Osteoblast (primary cell): ENCODE data around the gene ELP4. TPM values are rescaled to one million over a fixed set of nuclear protein-coding genes. Genes with fewer than 3 reads are reported as not detected.

Source experiments
- DNase-seq: peaks from one replicate; pipeline ENCODE4 v3.0.0; 2011; ENCODE audit warnings: low spot score, mixed read lengths; ENCODE audit not compliant: insufficient read length; ENCODE audit errors: missing footprints
- H2AFZ ChIP-seq: 2 replicates; pipeline ENCODE4 v1.6.0; 2011; ENCODE audit warnings: mild to moderate bottlenecking, low read length
- H3K27ac ChIP-seq: 2 replicates; pipeline ENCODE4 v1.5.1; 2011; ENCODE audit warnings: mild to moderate bottlenecking, low read depth, low read length, moderate library complexity
- H3K27me3 ChIP-seq: 2 replicates; pipeline ENCODE4 v1.6.0; 2012; ENCODE audit warnings: mild to moderate bottlenecking, control low read depth, inconsistent platforms, low read length, moderate library complexity; ENCODE audit not compliant: insufficient read depth
- H3K36me3 ChIP-seq: 2 replicates; pipeline ENCODE4 v1.5.1; 2011; ENCODE audit warnings: mild to moderate bottlenecking, low read length, control low read depth, moderate library complexity; ENCODE audit not compliant: insufficient read depth
- H3K4me1 ChIP-seq: 2 replicates; pipeline ENCODE4 v1.5.1; 2011; ENCODE audit warnings: mild to moderate bottlenecking, low read length, control low read depth, moderate library complexity; ENCODE audit not compliant: insufficient read depth
- H3K4me2 ChIP-seq: 2 replicates; pipeline ENCODE4 v1.6.0; 2011; ENCODE audit warnings: mild to moderate bottlenecking, low read length; ENCODE audit not compliant: insufficient read depth
- H3K4me3 ChIP-seq: fragments of 200-600 bp; sonication (generic); 3 replicates; pipeline ENCODE4 v1.5.1; 2012; ENCODE audit warnings: mild to moderate bottlenecking, low read length, inconsistent platforms; ENCODE audit not compliant: insufficient read depth
- H3K79me2 ChIP-seq: 2 replicates; pipeline ENCODE4 v1.6.0; 2012; ENCODE audit warnings: mild to moderate bottlenecking, low read length, control low read depth, inconsistent platforms; ENCODE audit not compliant: insufficient read depth
- H3K9me3 ChIP-seq: 2 replicates; pipeline ENCODE4 v1.5.1; 2011; ENCODE audit warnings: low read depth, low read length, control low read depth
- H4K20me1 ChIP-seq: 2 replicates; pipeline ENCODE4 v1.6.0; 2012; ENCODE audit warnings: mild to moderate bottlenecking, low read length, control low read depth; ENCODE audit not compliant: insufficient read depth
- total RNA-seq: library from RNA; depleted of rRNA; stranded (reverse); fragments of >200 nt; gene quantifications from 2 replicates; pipeline ENCODE4 v1.2.3, GENCODE V29; 2012
- TF ChIP-seq, protein P1 (sequence below): IDR thresholded peaks from 2 replicates; pipeline ENCODE4 v1.5.1; 2011; ENCODE audit warnings: mild to moderate bottlenecking, low read depth, low read length, moderate library complexity; ENCODE audit errors: extremely low read depth

ELP4 gene
- total RNA-seq, 1 donor = 16.3 TPM

DNA sequence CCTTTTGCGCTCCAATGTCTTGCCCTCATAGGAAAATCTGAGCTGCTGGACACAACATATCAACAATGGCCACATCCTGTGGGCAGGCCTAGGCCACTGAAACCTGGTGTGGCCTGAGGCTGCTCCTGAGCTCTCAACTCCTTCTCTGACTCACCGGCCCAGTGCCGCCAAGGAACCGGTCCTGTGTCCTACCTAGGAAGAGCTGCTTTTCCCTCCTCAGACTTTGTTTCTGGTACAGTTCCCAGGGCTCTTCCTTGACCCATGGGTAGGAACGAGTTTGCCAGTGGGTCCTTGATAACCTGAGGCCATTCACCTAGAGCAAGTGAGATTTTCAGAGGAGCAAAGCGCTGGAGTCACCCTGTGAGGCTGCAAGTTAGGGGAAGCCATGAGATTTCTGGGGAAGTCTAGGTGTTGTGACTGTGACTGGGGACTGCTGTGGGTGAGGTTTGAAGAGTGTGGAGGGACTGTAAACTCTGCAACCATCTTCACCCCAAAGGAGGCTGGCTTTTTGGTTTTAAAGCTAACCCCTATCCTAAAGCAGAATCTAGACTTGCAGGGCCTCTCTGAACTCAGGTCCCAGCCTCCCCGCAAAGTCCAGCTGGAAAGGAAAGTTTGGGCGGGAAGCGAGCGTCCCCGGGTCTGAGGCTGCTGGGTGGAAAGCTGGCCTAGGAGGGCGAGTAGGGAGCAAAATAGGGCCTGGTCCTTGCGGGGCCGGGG lies 313.5 kb downstream of the ELP4 start:
- no peaks in the 10 kb centered on the region for H3K36me3 ChIP-seq
- H4K20me1 ChIP-seq = no peaks in the 10 kb centered on the region
- no peak overlapping the region for H3K4me2 ChIP-seq
- H3K4me3 ChIP-seq = no peak overlapping the region
- no peak overlapping the region for H2AFZ ChIP-seq
- no peaks in the 10 kb centered on the region for H3K4me1 ChIP-seq
- TF ChIP-seq, protein P1, sequence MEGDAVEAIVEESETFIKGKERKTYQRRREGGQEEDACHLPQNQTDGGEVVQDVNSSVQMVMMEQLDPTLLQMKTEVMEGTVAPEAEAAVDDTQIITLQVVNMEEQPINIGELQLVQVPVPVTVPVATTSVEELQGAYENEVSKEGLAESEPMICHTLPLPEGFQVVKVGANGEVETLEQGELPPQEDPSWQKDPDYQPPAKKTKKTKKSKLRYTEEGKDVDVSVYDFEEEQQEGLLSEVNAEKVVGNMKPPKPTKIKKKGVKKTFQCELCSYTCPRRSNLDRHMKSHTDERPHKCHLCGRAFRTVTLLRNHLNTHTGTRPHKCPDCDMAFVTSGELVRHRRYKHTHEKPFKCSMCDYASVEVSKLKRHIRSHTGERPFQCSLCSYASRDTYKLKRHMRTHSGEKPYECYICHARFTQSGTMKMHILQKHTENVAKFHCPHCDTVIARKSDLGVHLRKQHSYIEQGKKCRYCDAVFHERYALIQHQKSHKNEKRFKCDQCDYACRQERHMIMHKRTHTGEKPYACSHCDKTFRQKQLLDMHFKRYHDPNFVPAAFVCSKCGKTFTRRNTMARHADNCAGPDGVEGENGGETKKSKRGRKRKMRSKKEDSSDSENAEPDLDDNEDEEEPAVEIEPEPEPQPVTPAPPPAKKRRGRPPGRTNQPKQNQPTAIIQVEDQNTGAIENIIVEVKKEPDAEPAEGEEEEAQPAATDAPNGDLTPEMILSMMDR = no peak
- H3K9me3 ChIP-seq = no peaks in the 10 kb centered on the region
- H3K79me2 ChIP-seq = no peaks in the 10 kb centered on the region
- peaks cover 100% of the 10 kb centered on the region for H3K27me3 ChIP-seq
- DNase-seq = peak; percentile 84
- H3K27ac ChIP-seq = no peak overlapping the region

- H3K9me3 ChIP-seq = no peaks in the 10 kb centered on the region
- peak; percentile 59 for DNase-seq
- H2AFZ ChIP-seq = no peak overlapping the region
- TF ChIP-seq, protein P1 = no peak
- H3K27ac ChIP-seq = no peak overlapping the region
- peaks cover 99% of the 10 kb centered on the region for H3K27me3 ChIP-seq
- H3K79me2 ChIP-seq = no peaks in the 10 kb centered on the region
- H3K36me3 ChIP-seq = no peaks in the 10 kb centered on the region
- H3K4me2 ChIP-seq = no peak overlapping the region
- H3K4me3 ChIP-seq = no peak overlapping the region
- no peaks in the 10 kb centered on the region for H3K4me1 ChIP-seq
- no peaks in the 10 kb centered on the region for H4K20me1 ChIP-seq
These were observed 314.2 kb downstream of the ELP4 start for GRCh38 chr11:31823644-31824331.

- TF ChIP-seq, protein P1 = no peak
- no peaks in the 10 kb centered on the region for H4K20me1 ChIP-seq
- no peak overlapping the region for H3K4me3 ChIP-seq
- H2AFZ ChIP-seq = no peak overlapping the region
- no peaks in the 10 kb centered on the region for H3K36me3 ChIP-seq
- H3K9me3 ChIP-seq = no peaks in the 10 kb centered on the region
- H3K27ac ChIP-seq = no peak overlapping the region
- peak; percentile 77 for DNase-seq
- H3K27me3 ChIP-seq = peaks cover 99% of the 10 kb centered on the region
- no peak overlapping the region for H3K4me2 ChIP-seq
- no peaks in the 10 kb centered on the region for H3K4me1 ChIP-seq
- no peaks in the 10 kb centered on the region for H3K79me2 ChIP-seq
These were observed 314.8 kb downstream of the ELP4 start for GRCh38 chr11:31824332-31824878.
